HCT116 (cell line): ENCODE measurements around the gene UMODL1. TPM values are rescaled to one million over a fixed set of nuclear protein-coding genes. Genes with fewer than 3 reads are reported as not detected.

Experiments used
- ATAC-seq: fragments of 200-7000 bp; cut with Tn5 transposase; 2 replicates; pipeline ENCODE4 v1.9.1; 2020; ENCODE audit warnings: mild to moderate bottlenecking, moderate library complexity
- BruUV-seq: library from RNA; stranded (reverse); fragments of 400-500 nt; replicated peaks from 2 replicates; lab custom pipeline; 2021; lab: Mats Ljungman, UMichigan
- CTCF ChIA-PET: fragments of 300-600 bp; sonication (Branson Sonifier 250); formaldehyde crosslinking; loops from one replicate; lab custom pipeline; 2021; ENCODE audit warnings: antibody characterized with exemption; lab: Charles Lee
- POLR2A ChIA-PET: fragments of 300-600, 350-600 bp; sonication (Branson Sonifier 250); formaldehyde crosslinking; loops from one replicate; lab custom pipeline; 2021; ENCODE audit warnings: antibody characterized with exemption; lab: Charles Lee
- RAD21 ChIA-PET, 2 experiments: fragments of 300-600 bp; sonication (Branson Sonifier 250); formaldehyde crosslinking; loops; one replicate each; lab custom pipeline; 2023; ENCODE audit warnings: low total read pairs in 2 of 2; ENCODE audit not compliant: uncharacterized antibody in 2 of 2, unreplicated experiment in 2 of 2, low non-redundant PET in 1 of 2; lab: Charles Lee
- DNase-seq: peaks from one replicate; pipeline ENCODE4 v3.0.0-alpha.2; 2010; ENCODE audit warnings: low read depth, low spot score
- H2AFZ ChIP-seq: fragments of 200-600 bp; shearing (Covaris generic), sonication (generic); 2 replicates; pipeline ENCODE4 v1.6.1; 2017; ENCODE audit warnings: low read depth, mixed run types, mixed read lengths, antibody characterized with exemption, low read length; ENCODE audit not compliant: poor library complexity, severe bottlenecking
- H3K27ac ChIP-seq: 2 replicates; pipeline ENCODE4 v1.5.1; 2012; ENCODE audit warnings: low read depth, low read length
- H3K27me3 ChIP-seq: fragments of 200-600 bp; sonication (generic); 2 replicates; pipeline ENCODE4 v1.6.1; 2016; ENCODE audit warnings: mixed run types, low read length, mixed read lengths; ENCODE audit not compliant: insufficient read depth
- H3K36me3 ChIP-seq, 2 experiments: fragments of 200-500 bp in 1 of 2; fragments of 200-600 bp in 1 of 2; sonication (Bioruptor generic) in 1 of 2; sonication (generic) in 1 of 2; 2 replicates each; pipeline versions ENCODE4 v1.5.1 to v1.6.1; 2014 to 2016; ENCODE audit warnings: low read length in 2 of 2, inconsistent platforms in 1 of 2, mixed read lengths in 1 of 2, mixed run types in 1 of 2; ENCODE audit not compliant: insufficient read depth in 2 of 2, control insufficient read depth in 1 of 2
- H3K4me1 ChIP-seq, 2 experiments: fragments of 200-600 bp in 1 of 2; sonication (generic) in 1 of 2; 2 replicates each; pipeline versions ENCODE4 v1.5.1 to v1.6.1; 2012 to 2017; ENCODE audit warnings: low read length in 2 of 2, inconsistent platforms in 1 of 2, mild to moderate bottlenecking in 1 of 2, mixed read lengths in 1 of 2, mixed run types in 1 of 2, moderate library complexity in 1 of 2; ENCODE audit not compliant: insufficient read depth in 2 of 2, control insufficient read depth in 1 of 2
- H3K4me2 ChIP-seq: fragments of 200-600 bp; sonication (generic); 2 replicates; pipeline ENCODE4 v1.6.1; 2017; ENCODE audit warnings: mixed run types, low read length, mixed read lengths
- H3K4me3 ChIP-seq, 2 experiments: fragments of 200-600 bp in 1 of 2; sonication (generic) in 1 of 2; replicated peaks in 1 of 2; 2 replicates each; pipeline ENCODE4 v1.5.1; 2011 to 2016; ENCODE audit warnings: low read length in 2 of 2, control low read depth in 1 of 2, low read depth in 1 of 2, mild to moderate bottlenecking in 1 of 2, mixed read lengths in 1 of 2, mixed run types in 1 of 2
- H3K79me2 ChIP-seq: fragments of 200-600 bp; sonication (generic); 2 replicates; pipeline ENCODE4 v1.6.1; 2017; ENCODE audit warnings: mild to moderate bottlenecking, mixed run types, low read length, moderate library complexity, mixed read lengths; ENCODE audit not compliant: insufficient read depth
- H3K9ac ChIP-seq: fragments of 200-600 bp; sonication (generic); 2 replicates; pipeline ENCODE4 v1.6.1; 2016; ENCODE audit warnings: low read length, mixed read lengths
- H3K9me2 ChIP-seq: fragments of 200-600 bp; sonication (generic), shearing (Covaris generic); 2 replicates; pipeline ENCODE4 v1.6.1; 2017; ENCODE audit warnings: mixed run types, mild to moderate bottlenecking, moderate library complexity; ENCODE audit not compliant: insufficient read depth
- H3K9me3 ChIP-seq, 2 experiments: fragments of 200-500 bp in 1 of 2; fragments of 200-600 bp in 1 of 2; sonication (Bioruptor generic) in 1 of 2; sonication (generic) in 1 of 2; 2 replicates each; pipeline ENCODE4 v1.6.1; 2014 to 2017; ENCODE audit warnings: low read length in 2 of 2, mixed read lengths in 2 of 2, inconsistent platforms in 1 of 2, low read depth in 1 of 2, mild to moderate bottlenecking in 1 of 2, mixed run types in 1 of 2, moderate library complexity in 1 of 2; ENCODE audit not compliant: control insufficient read depth in 1 of 2, insufficient read depth in 1 of 2
- H4K20me1 ChIP-seq: fragments of 200-600 bp; sonication (generic), shearing (Covaris generic); 2 replicates; pipeline ENCODE4 v1.6.1; 2017; ENCODE audit warnings: mixed run types, mild to moderate bottlenecking, moderate library complexity; ENCODE audit not compliant: insufficient read depth
- CEBPB ChIP-seq: IDR thresholded peaks from 2 replicates; pipeline ENCODE4 v1.6.1; 2012; ENCODE audit warnings: low read depth
- CTCF ChIP-seq, 3 experiments: fragments of 200-600 bp in 1 of 3; sonication (generic) in 1 of 3; IDR thresholded peaks in 2 of 3; conservative IDR thresholded peaks in 1 of 3; 2 replicates each; pipeline ENCODE4 v1.5.1; 2012 to 2017; ENCODE audit warnings: low read depth in 2 of 3, low read length in 2 of 3, antibody characterized with exemption in 1 of 3, borderline replicate concordance in 1 of 3, control low read depth in 1 of 3, mild to moderate bottlenecking in 1 of 3, mixed read lengths in 1 of 3, mixed run types in 1 of 3, moderate library complexity in 1 of 3; ENCODE audit not compliant: insufficient read depth in 1 of 3
- EGR1 ChIP-seq: IDR thresholded peaks from 2 replicates; pipeline ENCODE4 v1.6.1; 2012; ENCODE audit warnings: low read depth
- ELF1 ChIP-seq: IDR thresholded peaks from 2 replicates; pipeline ENCODE4 v1.6.1; 2012; ENCODE audit warnings: low read depth, borderline replicate concordance
- EZH2phosphoT487 ChIP-seq: fragments of 200-600 bp; IDR thresholded peaks from 2 replicates; pipeline ENCODE4 v1.6.1; 2018; ENCODE audit warnings: antibody characterized with exemption, borderline replicate concordance
- MAX ChIP-seq: IDR thresholded peaks from 2 replicates; pipeline ENCODE4 v1.6.1; 2012
- SP1 ChIP-seq: IDR thresholded peaks from 2 replicates; pipeline ENCODE4 v1.6.1; 2012; ENCODE audit warnings: low read depth
- TCF7L2 ChIP-seq: IDR thresholded peaks from 2 replicates; pipeline ENCODE4 v1.7.0; 2011; ENCODE audit warnings: borderline replicate concordance, inconsistent platforms; ENCODE audit not compliant: insufficient read depth, insufficient read length; ENCODE audit errors: extremely low read depth
- YY1 ChIP-seq: IDR thresholded peaks from 2 replicates; pipeline ENCODE4 v1.6.1; 2011; ENCODE audit warnings: low read length, low read depth, moderate library complexity, mild to moderate bottlenecking; ENCODE audit not compliant: insufficient replicate concordance; ENCODE audit errors: extremely low read depth
- ZBTB33 ChIP-seq: IDR thresholded peaks from 2 replicates; pipeline ENCODE4 v1.6.1; 2011; ENCODE audit warnings: mild to moderate bottlenecking, low read length, moderate library complexity; ENCODE audit not compliant: insufficient replicate concordance; ENCODE audit errors: extremely low read depth
- ZFX ChIP-seq: fragments of 450-650 bp; IDR thresholded peaks from 2 replicates; pipeline ENCODE4 v1.6.1; 2017
- ZNF274 ChIP-seq: fragments of 200-500 bp; sonication (Bioruptor generic); IDR thresholded peaks from 2 replicates; pipeline ENCODE4 v1.6.1; 2014; ENCODE audit warnings: mild to moderate bottlenecking, low read depth, low read length, inconsistent platforms
- intact Hi-C: fragments of 100-400 bp; cut with micrococcal nuclease; formaldehyde crosslinking; loops from 2 replicates; pipeline ENCODE4 v1.10.0; 2022
- total RNA-seq: library from RNA; stranded (reverse); gene quantifications from one replicate; pipeline ENCODE4 v1.2.1, GENCODE V29; 2021; ENCODE audit not compliant: unreplicated experiment

The UMODL1 gene
- total RNA-seq, 1 experiment from 2014 or later: not detected

- H2AFZ ChIP-seq: no peak overlapping the region
- no peaks in the 10 kb centered on the region for H3K36me3 ChIP-seq
- H3K9ac ChIP-seq: no peak overlapping the region
- H3K79me2 ChIP-seq: no peaks in the 10 kb centered on the region
- H3K4me2 ChIP-seq: no peak overlapping the region
- ATAC-seq (no peak), DNase-seq (no peak)
- CTCF ChIA-PET: no interaction called here
- RAD21 ChIA-PET: no interaction called here
- POLR2A ChIA-PET: no interaction called here
- H3K4me3 ChIP-seq: no peak overlapping the region
- H3K4me1 ChIP-seq: no peaks in the 10 kb centered on the region; a peak in 1 of 4 replicates
- intact Hi-C loops: no loop called here
- no peaks in the 10 kb centered on the region for H3K27me3 ChIP-seq
- BruUV-seq: no TSS peak
- no peaks in the 10 kb centered on the region for H4K20me1 ChIP-seq
- no peaks in the 10 kb centered on the region for H3K9me2 ChIP-seq
- TF ChIP-seq TCF7L2 (no peak), SP1 (no peak), MAX (no peak), CEBPB (no peak), ZFX (no peak), YY1 (no peak), ZNF274 (no peak), CTCF (IDR thresholded peaks at IDR 0.05 in 2 of 3, conservative IDR thresholded peaks at IDR 0.05 in 1 of 3; ENCODE audit: borderline replicate concordance in 1 of 3, insufficient read depth in 1 of 3, low read depth in 2 of 3, low read length in 2 of 3) (no peak), EGR1 (no peak), ZBTB33 (no peak), ELF1 (no peak), EZH2phosphoT487 (no peak)
- no peaks in the 10 kb centered on the region for H3K9me3 ChIP-seq
- no peak overlapping the region for H3K27ac ChIP-seq
These were observed 8.2 kb downstream of the UMODL1 start for GRCh38 chr21:42079008-42079938.
